CD1c-positive myeloid dendritic cell (primary cell): ENCODE measurements around the gene CDKAL1.
A peak's percentile ranks its signal among the peaks of the same experiment; 100 is the strongest.

Source experiments
- DNase-seq: peaks from one replicate; pipeline ENCODE4 v3.0.0-alpha.2; 2016; ENCODE audit errors: extremely low spot score

Gene CDKAL1

GRCh38 chr6:20877008-20877937 lies 343.0 kb downstream of the CDKAL1 start:
- DNase-seq, result peak; percentile 81

GRCh38 chr6:20879121-20879520 lies 344.9 kb downstream of the CDKAL1 start:
- DNase-seq, result no peak

GRCh38 chr6:20879526-20879925 lies 345.3 kb downstream of the CDKAL1 start:
- peak; percentile 40 for DNase-seq

- DNase-seq, result no peak
Measured at GRCh38 chr6:20881365-20881764, 347.1 kb downstream of the CDKAL1 start.

- no peak for DNase-seq
Measured at GRCh38 chr6:20882014-20882413, 347.8 kb downstream of the CDKAL1 start.

GRCh38 chr6:20885076-20885475 lies 350.8 kb downstream of the CDKAL1 start:
- DNase-seq, result no peak

GRCh38 chr6:20891161-20891560 lies 356.9 kb downstream of the CDKAL1 start:
- no peak for DNase-seq

GRCh38 chr6:20892365-20892764 lies 358.1 kb downstream of the CDKAL1 start:
- no peak for DNase-seq

- DNase-seq, result no peak
Measured at GRCh38 chr6:20893412-20893811, 359.2 kb downstream of the CDKAL1 start.

- DNase-seq, result no peak
Measured at GRCh38 chr6:20900389-20901160, 366.3 kb downstream of the CDKAL1 start.

GRCh38 chr6:20905377-20905776 lies 371.1 kb downstream of the CDKAL1 start:
- DNase-seq, result no peak

- DNase-seq, result peak; percentile 7
Measured at GRCh38 chr6:20906945-20907344, 372.7 kb downstream of the CDKAL1 start.

- no peak for DNase-seq
Measured at GRCh38 chr6:20907486-20908071, 373.3 kb downstream of the CDKAL1 start.

- DNase-seq, result no peak
Measured at GRCh38 chr6:20909621-20910020, 375.4 kb downstream of the CDKAL1 start.

GRCh38 chr6:20911712-20912111 lies 377.5 kb downstream of the CDKAL1 start:
- DNase-seq, result no peak

GRCh38 chr6:20915156-20915555 lies 380.9 kb downstream of the CDKAL1 start:
- DNase-seq, result peak; percentile 87

- DNase-seq, result no peak
Measured at GRCh38 chr6:20915626-20916025, 381.4 kb downstream of the CDKAL1 start.

- peak; percentile 73 for DNase-seq
Measured at GRCh38 chr6:20916086-20916485, 381.8 kb downstream of the CDKAL1 start.

GRCh38 chr6:20918868-20919267 lies 384.6 kb downstream of the CDKAL1 start:
- DNase-seq, result no peak

GRCh38 chr6:20919677-20920385 lies 385.6 kb downstream of the CDKAL1 start:
- DNase-seq, result no peak

GRCh38 chr6:20921578-20921977 lies 387.3 kb downstream of the CDKAL1 start:
- no peak for DNase-seq

GRCh38 chr6:20922743-20923142 lies 388.5 kb downstream of the CDKAL1 start:
- DNase-seq, result no peak
